ENCODE data around the gene LENG8. TPM values are rescaled to one million over a fixed set of nuclear protein-coding genes. Genes with fewer than 3 reads are reported as not detected.

Gene LENG8
- total RNA-seq, 4 donors from 2014 or later, result 154 to 481 (median 360) TPM

DNA sequence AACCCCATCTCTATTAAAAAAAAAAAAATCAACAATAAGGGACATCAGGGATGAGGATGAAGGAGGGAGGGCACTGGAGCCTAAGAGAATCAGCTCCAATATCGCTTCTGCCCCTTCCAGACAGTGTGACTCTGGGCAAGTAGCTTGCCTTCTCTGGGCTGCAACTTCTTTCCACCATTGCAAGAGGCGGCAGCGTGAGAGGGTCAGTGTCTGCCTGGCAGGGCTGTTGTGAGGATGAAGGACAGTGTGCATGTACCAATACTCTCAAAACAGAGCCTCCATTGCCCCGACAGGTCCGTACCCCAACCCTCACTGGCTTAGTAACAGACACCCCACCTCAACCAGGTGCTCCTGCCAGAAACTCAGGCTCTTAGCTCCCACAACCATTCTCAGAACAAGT, 15.3 kb upstream of the LENG8 start:
- peaks cover 0 to 26% (median 7%) of the 10 kb centered on the region in 4 donors for H3K4me1 ChIP-seq
- H3K36me3 ChIP-seq, result no peaks in the 10 kb centered on the region
- H3K9me3 ChIP-seq, result no peaks in the 10 kb centered on the region
- TF ChIP-seq, protein P1, sequence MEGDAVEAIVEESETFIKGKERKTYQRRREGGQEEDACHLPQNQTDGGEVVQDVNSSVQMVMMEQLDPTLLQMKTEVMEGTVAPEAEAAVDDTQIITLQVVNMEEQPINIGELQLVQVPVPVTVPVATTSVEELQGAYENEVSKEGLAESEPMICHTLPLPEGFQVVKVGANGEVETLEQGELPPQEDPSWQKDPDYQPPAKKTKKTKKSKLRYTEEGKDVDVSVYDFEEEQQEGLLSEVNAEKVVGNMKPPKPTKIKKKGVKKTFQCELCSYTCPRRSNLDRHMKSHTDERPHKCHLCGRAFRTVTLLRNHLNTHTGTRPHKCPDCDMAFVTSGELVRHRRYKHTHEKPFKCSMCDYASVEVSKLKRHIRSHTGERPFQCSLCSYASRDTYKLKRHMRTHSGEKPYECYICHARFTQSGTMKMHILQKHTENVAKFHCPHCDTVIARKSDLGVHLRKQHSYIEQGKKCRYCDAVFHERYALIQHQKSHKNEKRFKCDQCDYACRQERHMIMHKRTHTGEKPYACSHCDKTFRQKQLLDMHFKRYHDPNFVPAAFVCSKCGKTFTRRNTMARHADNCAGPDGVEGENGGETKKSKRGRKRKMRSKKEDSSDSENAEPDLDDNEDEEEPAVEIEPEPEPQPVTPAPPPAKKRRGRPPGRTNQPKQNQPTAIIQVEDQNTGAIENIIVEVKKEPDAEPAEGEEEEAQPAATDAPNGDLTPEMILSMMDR (IDR thresholded peaks at IDR 0.05), result no peak
- TF ChIP-seq POLR2A (IDR thresholded peaks at IDR 0.05), result no peak
- no peak for DNase-seq
- H3K27me3 ChIP-seq, result no peaks in the 10 kb centered on the region
- H3K4me3 ChIP-seq, result no peak overlapping the region
- H3K27ac ChIP-seq, result no peak overlapping the region

DNA sequence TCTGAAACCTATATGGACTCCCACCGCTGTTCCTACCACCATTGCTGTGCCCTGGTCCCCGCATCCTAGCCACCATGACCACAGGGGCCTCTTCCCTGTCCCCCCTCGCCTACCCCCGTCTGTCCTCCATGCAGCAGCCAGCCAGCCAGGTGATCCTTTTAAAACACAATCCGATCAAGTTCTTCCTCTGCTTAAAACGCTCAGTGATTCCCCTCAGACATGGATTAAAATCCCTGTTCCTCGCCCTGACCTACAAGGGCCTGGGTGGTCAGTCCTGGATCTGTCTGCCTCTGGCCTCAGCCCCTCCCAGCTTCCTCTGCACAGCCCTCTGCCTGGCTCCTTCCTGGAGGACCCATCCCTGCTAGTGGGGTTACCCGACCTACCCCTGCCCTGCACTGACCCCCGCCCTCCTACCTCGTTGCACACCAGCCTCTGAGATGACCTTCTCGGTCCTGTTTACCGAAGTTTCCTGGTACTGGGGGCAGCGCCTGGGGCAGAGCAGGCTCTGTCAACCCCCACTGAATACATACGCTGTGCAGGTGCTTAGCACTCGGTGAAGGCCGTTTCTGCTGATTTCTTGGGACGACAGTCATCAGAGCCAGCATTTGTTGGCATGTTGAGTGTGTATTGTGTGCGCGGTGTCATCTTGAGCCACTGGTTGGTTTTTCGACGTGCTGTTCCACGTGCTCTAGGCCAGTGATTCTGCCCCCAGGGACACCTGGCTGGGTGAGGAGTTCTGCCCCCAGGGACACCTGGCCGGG, 14.7 kb upstream of the LENG8 start:
- H3K4me1 ChIP-seq, result peaks cover 0 to 26% (median 7%) of the 10 kb centered on the region in 4 donors
- no peaks in the 10 kb centered on the region for H3K36me3 ChIP-seq
- DNase-seq, result no peak
- TF ChIP-seq POLR2A (IDR thresholded peaks at IDR 0.05), result no peak
- TF ChIP-seq, protein P1 (IDR thresholded peaks at IDR 0.05), result no peak
- no peak overlapping the region for H3K27ac ChIP-seq
- no peaks in the 10 kb centered on the region for H3K9me3 ChIP-seq
- H3K4me3 ChIP-seq, result no peak overlapping the region
- no peaks in the 10 kb centered on the region for H3K27me3 ChIP-seq

DNA sequence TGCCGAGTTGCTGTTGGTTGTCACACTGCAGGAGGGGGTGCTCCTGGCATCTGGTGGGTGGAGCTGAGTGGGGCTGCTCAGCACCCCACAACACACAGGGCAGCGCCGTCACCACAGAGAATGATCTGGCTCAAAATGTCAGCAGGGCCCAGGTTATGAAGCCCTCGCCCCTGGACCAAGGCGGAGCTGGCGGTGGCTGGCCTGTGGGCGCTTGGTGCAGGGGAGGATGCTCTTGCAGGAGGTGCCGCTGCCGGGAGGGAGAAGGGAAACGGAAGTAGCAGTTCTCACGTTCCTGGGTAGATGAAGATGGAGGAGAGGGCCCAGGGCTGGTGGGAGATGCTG, 14.2 kb upstream of the LENG8 start:
- H3K36me3 ChIP-seq, result no peaks in the 10 kb centered on the region
- no peak overlapping the region for H3K4me3 ChIP-seq
- TF ChIP-seq, protein P1 (IDR thresholded peaks at IDR 0.05), result no peak
- TF ChIP-seq POLR2A (IDR thresholded peaks at IDR 0.05), result no peak
- peak in 1 of 3 donors; percentile 54 for DNase-seq
- H3K4me1 ChIP-seq, result peaks cover 0 to 26% (median 5%) of the 10 kb centered on the region in 4 donors
- no peak overlapping the region for H3K27ac ChIP-seq
- no peaks in the 10 kb centered on the region for H3K27me3 ChIP-seq
- H3K9me3 ChIP-seq, result no peaks in the 10 kb centered on the region

DNA sequence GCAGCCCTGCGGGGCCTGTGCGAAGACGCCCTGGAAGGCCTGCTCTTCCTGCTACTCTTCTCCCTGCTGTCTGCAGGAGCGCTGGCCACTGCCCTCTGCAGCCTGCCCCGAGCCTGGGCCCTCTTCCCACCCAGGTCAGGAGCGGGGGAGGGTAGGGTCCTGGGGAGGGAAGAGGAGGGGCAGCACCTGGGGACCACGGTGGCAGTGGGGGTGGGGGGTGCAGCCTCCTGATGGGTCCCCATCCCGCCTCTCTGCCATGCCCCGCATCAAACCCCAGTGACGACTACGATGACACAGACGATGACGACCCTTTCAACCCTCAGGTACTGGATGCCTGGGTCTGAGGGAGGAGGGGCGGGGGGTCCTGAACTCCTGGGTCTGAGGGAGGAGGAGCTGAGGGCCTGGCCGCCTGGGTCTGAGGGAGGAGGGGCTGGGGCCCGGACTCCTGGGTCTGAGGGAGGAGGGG, 13.4 kb upstream of the LENG8 start:
- Histone ChIP-seq H3K27me3 (no peaks in the 10 kb centered on the region), H3K27ac (no peak overlapping the region), H3K36me3 (no peaks in the 10 kb centered on the region), H3K4me1 (peaks cover 0 to 18% (median 2%) of the 10 kb centered on the region in 4 donors), H3K4me3 (no peak overlapping the region), H3K9me3 (no peaks in the 10 kb centered on the region)
- DNase-seq, result peak in 1 of 3 donors; percentile 39
- TF ChIP-seq POLR2A (IDR thresholded peaks at IDR 0.05), result no peak
- TF ChIP-seq, protein P1 (IDR thresholded peaks at IDR 0.05), result no peak

DNA sequence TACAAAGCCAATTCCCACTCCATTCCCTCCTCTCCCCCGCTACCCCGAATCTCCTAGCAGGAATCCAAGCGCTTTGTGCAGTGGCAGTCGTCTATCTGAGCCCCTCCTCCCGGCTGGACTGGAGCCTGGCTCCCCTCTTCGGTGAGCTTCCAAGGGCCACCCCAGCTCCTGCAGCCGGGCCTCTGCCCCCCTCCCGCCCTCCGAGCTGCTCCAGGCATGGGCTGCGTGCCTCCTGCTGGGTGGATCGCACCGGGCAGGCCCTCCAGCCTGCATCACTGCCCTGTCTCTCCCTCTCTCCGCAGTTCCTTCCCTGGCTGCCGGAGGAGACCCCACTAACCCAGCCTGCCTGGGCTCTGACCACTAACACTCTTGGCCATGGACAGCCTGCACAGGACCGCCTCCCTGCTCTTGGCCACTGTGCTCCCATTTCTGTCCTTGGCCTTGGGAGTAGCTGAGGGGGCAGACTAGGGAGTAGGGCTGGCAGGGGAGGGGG, 12.9 kb upstream of the LENG8 start:
- peaks cover 0 to 14% (median 0%) of the 10 kb centered on the region in 4 donors for H3K4me1 ChIP-seq
- H3K36me3 ChIP-seq, result no peaks in the 10 kb centered on the region
- no peak for DNase-seq
- H3K9me3 ChIP-seq, result no peaks in the 10 kb centered on the region
- no peaks in the 10 kb centered on the region for H3K27me3 ChIP-seq
- H3K4me3 ChIP-seq, result no peak overlapping the region
- H3K27ac ChIP-seq, result no peak overlapping the region
- no peak for TF ChIP-seq POLR2A (IDR thresholded peaks at IDR 0.05)
- TF ChIP-seq, protein P1 (IDR thresholded peaks at IDR 0.05), result no peak

Measured in Peyer's patch (tissue), 4 donors.